Subcutaneous adipose tissue (tissue), 4 donors: ENCODE measurements around the gene FRMPD4. TPM values are rescaled to one million over a fixed set of nuclear protein-coding genes. Genes with fewer than 3 reads are reported as not detected.

Source experiments
- CTCF ChIP-seq: fragments of 450-650 bp; IDR thresholded peaks from one replicate; pipeline ENCODE4 v1.5.1; 2016; ENCODE audit warnings: low read depth, mild to moderate bottlenecking, control low read depth, antibody characterized with exemption, moderate library complexity
- total RNA-seq, 4 donors: library from RNA; depleted of rRNA; stranded (reverse); fragments of >200 nt; gene quantifications; one replicate each; pipeline ENCODE4 v1.1.0, GENCODE V29; 2016

FRMPD4 gene
- total RNA-seq, 4 donors from 2014 or later: 0.17 to 0.44 (median 0.19) TPM; not detected in 1

- TF ChIP-seq CTCF: no peak
Observed at GRCh38 chrX:12139934-12140611, 1.8 kb downstream of the FRMPD4 start.

DNA sequence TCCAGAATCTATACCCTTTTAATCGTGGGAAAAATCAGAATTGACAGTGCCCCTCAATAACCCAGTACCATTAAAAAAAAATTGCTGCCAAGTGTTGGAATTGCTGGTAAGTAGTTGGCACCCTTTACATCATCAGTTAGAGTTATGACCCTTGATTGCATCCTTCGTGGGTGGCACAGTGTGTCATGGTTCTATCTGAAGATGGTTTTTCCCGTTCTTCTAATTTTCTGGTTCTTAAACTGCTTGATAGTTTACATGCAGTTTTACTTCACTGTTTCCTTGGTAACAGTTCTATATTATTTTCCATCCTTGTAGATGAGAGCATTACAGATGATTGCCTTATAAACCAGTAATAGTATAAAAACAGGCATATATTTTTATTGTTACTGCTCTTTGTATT is 3.2 kb downstream of the FRMPD4 start:
- TF ChIP-seq CTCF: no peak

DNA sequence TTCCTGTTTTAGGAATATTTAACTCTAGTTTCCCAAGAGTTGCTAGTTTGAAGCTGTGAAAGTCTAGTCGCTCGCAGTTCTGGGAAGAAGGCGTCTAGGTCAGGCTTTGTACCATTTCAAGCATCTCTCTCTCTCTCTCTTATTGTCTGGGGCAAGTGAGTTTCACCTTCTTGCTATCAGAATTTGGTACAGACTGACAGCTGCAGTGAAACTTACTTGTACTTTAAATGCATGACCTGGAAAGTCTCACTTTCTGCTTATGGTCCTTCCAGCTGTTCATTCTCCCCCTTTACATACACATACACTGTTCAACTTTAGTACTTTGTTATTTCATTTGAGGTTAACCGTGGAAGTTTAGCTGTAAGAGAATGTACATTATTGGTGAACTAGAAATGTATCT is 4.4 kb downstream of the FRMPD4 start:
- TF ChIP-seq CTCF: no peak

DNA sequence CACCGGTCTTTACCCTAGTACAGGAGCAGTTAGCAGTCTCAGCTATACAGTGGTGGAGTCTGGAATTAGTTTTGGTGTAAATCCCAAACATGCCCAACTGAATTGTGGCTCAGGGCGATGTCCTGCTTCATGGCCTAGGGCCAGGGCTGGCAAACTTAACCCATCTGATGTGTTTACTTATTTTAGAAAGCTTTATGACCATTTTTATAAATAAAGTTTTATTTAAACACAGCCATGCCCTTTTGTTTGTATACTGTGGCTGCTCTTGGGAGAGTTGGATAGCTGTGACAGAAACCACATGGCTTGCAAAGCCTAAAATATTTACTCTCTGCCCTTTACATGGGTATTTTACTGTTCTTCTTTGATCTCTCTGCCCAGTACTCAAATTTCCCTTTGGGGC is 7.1 kb downstream of the FRMPD4 start:
- no peak for TF ChIP-seq CTCF

GRCh38 chrX:12149670-12150407 is 11.6 kb downstream of the FRMPD4 start:
- no peak for TF ChIP-seq CTCF

DNA sequence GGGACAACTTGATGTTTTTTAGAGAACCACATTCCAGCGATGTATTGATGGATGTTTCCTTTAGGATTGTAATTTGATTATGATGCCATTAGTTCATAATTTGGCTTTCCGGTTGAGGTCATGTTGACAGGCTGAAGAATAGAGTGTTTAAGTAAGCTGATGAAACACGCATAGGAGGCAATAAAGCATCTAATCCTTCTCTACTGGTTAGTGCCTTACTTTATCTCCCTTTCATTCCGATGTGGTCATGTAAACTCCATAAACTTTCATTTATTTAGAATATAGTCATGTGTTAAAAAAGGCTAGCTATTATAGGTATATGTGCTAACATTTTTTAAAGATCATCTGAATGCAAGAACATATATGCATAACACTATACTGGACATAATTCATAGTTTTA is 15.0 kb downstream of the FRMPD4 start:
- no peak for TF ChIP-seq CTCF

- no peak for TF ChIP-seq CTCF
Observed at GRCh38 chrX:12153741-12154140, 15.5 kb downstream of the FRMPD4 start.
